ENCODE measurements around the gene LMOD3. TPM values are rescaled to one million over a fixed set of nuclear protein-coding genes. Genes with fewer than 3 reads are reported as not detected.

Gene LMOD3
- under 1 TPM; 0.03 to 0.08 (median 0.04) TPM for polyA plus RNA-seq (ENCODE audit: insufficient read length in 4 of 4)

DNA sequence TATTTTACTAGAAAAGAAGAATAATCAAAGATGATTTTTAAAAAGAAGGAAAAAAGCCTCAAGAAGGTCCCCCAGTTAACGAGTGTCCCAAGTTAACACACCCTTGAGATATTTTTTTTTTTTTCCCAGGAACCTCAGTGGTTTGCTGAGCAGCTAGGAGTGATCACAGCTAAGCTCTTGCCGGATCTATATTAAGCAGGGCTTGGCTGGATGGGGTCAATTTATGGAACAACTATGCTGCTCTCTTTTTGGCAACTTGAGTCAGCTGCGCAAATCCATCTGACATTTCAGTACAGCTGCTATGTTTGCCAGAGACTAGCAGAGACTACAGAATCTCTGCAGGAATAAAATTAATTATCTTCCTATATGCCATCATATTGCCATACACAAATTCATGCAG, at the start of gene LMOD3:
Gene LMOD3 (minus strand): TSS at position 193 of the 400 bp plus-strand sequence. CDS start 209 bp downstream, outside the sequence.
- no peak for DNase-seq (ENCODE audit: low read depth in 4 of 4, low spot score in 2 of 4)

- no peak for DNase-seq (ENCODE audit: low read depth in 4 of 4, low spot score in 2 of 4)
These were observed 49.7 kb upstream of the LMOD3 start for GRCh38 chr3:69172058-69172457.

DNA sequence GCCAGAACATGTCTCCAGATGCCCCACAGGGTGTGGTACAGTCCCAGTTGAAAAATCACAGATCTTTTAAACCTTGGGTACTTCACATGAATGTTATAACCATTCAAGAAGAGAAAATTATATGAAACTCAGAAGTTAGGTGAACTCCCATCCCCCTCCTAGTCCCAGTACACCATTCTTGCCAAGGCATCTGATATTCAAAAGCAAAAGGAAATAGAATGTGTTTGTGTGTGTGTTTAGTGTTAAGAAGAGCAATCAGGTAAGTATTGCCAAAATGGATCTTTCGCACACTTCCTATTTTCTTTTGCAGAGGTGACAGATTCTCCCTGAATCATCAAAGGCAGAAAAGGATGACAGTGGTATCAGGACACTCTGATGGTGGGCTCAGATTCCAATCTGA, 44.1 kb upstream of the LMOD3 start:
- no peak for DNase-seq (ENCODE audit: low read depth in 4 of 4, low spot score in 2 of 4)

DNA sequence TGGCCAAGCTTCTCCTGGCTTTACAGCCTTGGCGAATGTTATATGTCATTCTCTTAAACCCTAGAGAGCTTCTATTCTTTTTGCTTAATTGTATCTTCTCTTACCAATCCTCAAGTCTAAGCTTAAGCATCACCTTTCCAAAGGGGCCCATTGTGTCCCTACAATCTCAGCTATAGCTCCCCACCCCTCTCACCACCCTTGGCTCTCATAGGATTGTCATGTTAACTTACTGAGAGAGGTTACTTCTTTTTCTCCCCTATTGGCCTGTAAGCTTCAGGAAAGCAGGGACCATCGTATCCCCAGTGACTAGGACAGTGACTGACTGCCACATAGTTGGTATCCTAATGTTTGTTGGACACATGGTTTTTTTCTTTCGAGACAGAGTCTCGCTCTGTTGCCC, 43.3 kb upstream of the LMOD3 start:
- DNase-seq (ENCODE audit: low read depth in 4 of 4, low spot score in 2 of 4), result no peak

DNA sequence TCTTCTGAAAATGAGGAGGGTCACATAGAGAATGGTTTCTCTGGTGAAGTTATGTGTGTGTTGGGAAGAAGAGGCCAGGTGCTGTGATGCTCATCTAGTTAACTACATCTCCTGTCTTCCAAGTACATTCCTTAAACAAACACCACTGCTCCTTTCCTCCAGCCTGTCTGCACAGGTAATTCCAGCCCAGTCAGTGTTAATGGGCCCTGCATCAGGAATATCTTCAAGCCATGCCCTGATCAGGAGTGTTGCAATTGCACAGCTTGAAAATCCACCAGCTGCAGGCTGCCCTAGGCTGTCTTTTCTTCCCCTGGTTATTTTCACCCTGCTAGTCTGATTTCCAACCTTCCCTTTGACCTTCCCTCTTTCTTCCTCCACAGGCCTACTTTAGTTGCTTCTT, 41.9 kb upstream of the LMOD3 start:
- no peak for DNase-seq (ENCODE audit: low read depth in 4 of 4, low spot score in 2 of 4)

GRCh38 chr3:69162308-69162980, 40.0 kb upstream of the LMOD3 start:
- DNase-seq (ENCODE audit: low read depth in 4 of 4, low spot score in 2 of 4), result no peak

DNA sequence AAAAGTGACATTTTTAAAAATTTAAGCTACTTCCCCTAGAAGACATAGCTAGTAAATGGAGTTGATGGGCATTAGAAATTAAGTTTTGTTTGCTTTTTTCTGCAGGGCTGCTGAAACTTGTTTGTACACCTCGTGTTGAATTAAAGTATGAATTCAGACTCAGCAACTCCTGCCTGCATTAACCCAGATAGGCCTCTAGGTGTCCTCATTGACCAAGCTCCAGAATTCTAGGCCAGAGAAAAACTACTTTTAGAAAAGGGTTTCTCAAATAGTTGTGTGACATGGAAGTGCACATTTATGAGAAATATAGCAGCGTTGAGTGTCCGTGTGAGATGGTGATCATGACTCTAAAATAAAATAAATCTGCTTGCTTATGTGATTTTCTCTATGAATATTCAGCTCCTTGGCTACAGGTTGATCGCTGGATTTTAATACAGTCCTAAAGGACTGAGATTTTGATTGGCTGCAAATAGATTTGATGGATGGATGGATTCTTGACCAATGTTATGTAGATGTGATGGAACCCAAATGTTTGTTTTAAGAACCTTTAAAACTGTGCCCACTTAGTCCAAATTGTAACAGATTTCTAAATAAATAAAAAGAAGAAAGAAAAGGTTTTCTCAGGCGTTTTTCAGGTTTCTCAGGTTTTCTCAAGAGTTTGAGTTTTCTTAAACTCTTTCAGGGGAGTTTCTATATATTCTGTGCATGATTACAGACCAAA, 39.4 kb upstream of the LMOD3 start:
- DNase-seq (ENCODE audit: low read depth in 4 of 4, low spot score in 2 of 4), result peak; percentile 9 to 48 (median 28)

GRCh38 chr3:69160525-69160924, 38.1 kb upstream of the LMOD3 start:
- no peak for DNase-seq (ENCODE audit: low read depth in 4 of 4, low spot score in 2 of 4)

DNA sequence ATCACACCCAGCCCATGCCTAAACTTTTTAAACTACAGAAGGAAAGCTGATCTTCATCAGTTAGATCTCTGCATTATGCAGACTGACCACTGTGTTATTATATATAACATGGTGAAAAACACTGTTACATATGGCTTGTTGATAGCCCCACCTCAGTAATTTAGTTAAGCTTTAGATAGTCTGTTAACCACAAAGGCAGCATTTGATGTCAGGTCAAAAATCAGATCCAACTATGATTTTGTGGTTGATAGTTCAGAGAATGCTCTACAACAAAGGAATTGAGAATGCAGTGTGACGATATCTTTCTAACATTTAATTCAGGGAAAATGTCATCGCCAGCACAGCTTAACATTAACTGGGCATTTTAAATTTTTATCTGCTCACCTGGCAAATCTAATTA, 37.7 kb upstream of the LMOD3 start:
- DNase-seq (ENCODE audit: low read depth in 4 of 4, low spot score in 2 of 4), result no peak

DNA sequence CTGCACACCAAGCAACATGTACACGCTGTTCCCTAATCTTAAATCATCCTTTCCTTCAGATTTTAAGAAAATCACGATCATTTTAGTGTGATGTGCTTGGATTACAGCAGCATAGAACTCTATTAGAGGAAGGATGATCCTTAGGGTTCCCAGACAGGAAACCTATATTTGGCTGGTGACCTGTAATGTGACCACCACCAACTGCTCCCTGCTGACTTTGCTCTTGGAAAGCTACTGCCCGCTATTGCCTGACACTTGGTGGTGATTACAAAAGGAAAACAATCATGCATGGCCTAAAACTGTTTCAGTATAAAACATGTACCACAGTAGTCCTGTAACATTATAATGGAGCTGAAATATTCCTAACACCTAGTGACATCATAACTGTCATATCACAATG, 27.2 kb upstream of the LMOD3 start:
- no peak for DNase-seq (ENCODE audit: low read depth in 4 of 4, low spot score in 2 of 4)

GRCh38 chr3:69145688-69146087, 23.3 kb upstream of the LMOD3 start:
- no peak for DNase-seq (ENCODE audit: low read depth in 4 of 4, low spot score in 2 of 4)

- DNase-seq (ENCODE audit: low read depth in 4 of 4, low spot score in 2 of 4), result no peak
These were observed 22.3 kb upstream of the LMOD3 start for GRCh38 chr3:69144631-69145245.

DNA sequence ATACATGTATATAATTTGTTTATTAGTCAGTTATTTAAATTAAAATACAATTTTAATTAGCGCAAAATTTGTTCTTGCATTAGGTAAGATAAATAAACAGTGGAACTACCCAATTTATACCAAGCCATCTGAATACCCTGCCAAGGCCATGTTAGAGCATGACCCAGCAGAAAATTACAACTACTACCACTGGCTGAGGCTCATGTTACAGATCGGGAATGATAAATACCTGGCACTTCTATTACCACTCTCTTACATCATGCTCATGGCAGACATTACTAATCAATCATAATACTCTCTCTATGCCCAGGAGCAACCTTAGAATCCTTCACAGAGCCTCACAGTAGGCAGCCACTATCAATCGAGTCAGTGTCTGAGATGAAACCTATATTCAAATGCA, 21.2 kb upstream of the LMOD3 start:
- DNase-seq (ENCODE audit: low read depth in 4 of 4, low spot score in 2 of 4), result no peak

DNA sequence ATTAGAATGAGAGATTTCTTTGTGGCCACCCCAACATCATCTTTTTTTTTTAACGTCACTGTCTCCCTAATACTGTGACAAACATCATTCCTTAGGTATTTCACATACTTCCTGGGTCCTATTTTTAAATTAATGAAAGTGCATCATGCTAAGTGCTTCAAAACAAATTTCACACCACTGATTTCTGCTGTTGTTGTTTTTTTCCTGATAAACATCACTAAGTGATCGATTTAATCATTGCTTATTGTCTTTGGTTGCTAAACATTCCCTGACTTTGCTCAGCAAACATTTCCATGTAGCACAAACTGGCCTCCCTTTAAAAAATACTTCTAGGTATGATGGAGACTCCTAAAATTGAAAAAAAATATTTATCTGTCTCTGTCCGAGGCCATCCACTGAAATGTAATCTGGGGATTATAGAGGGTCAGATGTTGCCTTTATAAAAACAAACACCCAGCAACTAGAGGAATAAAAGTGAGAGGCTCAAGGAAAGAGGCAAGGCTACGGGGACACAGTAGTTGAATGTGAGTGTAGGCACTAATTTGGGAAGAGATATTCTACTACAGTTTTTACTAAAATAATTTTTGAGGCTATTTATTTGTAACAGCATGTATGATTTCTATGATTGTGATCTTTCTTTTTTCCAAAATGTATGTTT, 20.5 kb upstream of the LMOD3 start:
- DNase-seq (ENCODE audit: low read depth in 4 of 4, low spot score in 2 of 4), result no peak

DNA sequence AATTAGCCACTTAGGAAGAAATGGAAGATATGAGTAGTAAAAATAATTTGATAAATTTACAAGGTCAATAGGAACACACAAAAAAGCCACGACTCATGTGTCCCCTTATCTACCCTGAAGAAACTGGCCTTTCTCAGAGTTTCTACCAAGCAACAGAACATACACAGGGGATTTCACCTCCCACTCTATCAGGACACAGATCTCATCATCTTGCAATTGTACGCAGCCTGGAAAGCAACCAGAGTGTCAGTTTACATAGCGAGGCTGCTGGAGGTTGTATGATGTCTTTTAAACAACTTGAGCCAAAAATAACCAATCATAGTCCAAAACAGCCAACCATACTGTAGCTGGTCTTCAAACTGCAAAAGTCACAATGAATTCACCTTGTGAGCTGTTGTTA, 19.7 kb upstream of the LMOD3 start:
- DNase-seq (ENCODE audit: low read depth in 4 of 4, low spot score in 2 of 4), result no peak

GRCh38 chr3:69141313-69141712, 18.9 kb upstream of the LMOD3 start:
- DNase-seq (ENCODE audit: low read depth in 4 of 4, low spot score in 2 of 4), result no peak

DNA sequence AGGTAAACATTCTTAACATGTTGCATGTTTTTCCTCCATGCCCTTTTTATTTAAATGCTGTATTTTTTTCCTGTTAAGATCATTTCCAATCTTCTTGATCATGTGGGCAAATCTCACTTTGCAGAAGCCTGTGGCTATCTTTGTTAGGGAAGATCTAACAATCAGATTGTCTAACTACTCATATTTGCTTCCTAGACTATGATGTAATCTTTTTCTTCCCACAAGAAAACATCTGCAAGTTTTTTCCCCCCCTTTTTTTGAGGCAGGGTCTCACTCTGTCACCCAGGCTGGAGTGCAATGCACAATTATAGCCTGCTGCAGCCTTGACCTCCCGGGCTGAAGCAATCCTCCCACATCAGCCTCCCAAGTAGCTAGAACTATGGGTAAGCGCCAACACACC, 15.0 kb upstream of the LMOD3 start:
- no peak for DNase-seq (ENCODE audit: low read depth in 4 of 4, low spot score in 2 of 4)

GRCh38 chr3:69137005-69137404, 14.6 kb upstream of the LMOD3 start:
- DNase-seq (ENCODE audit: low read depth in 4 of 4, low spot score in 2 of 4), result no peak

GRCh38 chr3:69130689-69131088, 8.3 kb upstream of the LMOD3 start:
- DNase-seq (ENCODE audit: low read depth in 4 of 4, low spot score in 2 of 4), result no peak

DNA sequence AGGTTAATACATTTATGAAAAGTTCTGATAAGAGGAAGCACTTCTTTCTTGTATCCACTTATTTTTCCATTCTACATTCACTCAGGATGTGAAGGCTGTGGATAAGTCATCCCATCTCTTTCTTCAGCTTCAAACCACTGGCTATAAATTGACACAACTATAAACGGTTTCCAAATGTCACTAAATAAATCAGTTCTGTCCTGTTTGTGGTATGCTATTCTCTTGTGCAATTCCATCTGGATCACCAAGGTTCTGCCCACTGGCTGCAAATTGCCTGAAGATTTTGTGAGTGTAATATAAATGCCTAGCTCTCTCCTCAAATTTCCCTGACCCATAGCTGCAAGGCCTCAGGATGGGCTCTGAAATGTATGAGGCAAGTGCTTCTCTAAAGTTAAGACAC, 7.1 kb upstream of the LMOD3 start:
- no peak for DNase-seq (ENCODE audit: low read depth in 4 of 4, low spot score in 2 of 4)

- DNase-seq (ENCODE audit: low read depth in 4 of 4, low spot score in 2 of 4), result no peak
These were observed 6.1 kb upstream of the LMOD3 start for GRCh38 chr3:69128509-69128908.
